ENCODE measurements around the gene GLIS1.
"Not testable (repeated sequence)": the region's sequence is repeated elsewhere in the genome, so short reads cannot be mapped to it uniquely, and the experiment has no call there.

GLIS1 gene

DNA sequence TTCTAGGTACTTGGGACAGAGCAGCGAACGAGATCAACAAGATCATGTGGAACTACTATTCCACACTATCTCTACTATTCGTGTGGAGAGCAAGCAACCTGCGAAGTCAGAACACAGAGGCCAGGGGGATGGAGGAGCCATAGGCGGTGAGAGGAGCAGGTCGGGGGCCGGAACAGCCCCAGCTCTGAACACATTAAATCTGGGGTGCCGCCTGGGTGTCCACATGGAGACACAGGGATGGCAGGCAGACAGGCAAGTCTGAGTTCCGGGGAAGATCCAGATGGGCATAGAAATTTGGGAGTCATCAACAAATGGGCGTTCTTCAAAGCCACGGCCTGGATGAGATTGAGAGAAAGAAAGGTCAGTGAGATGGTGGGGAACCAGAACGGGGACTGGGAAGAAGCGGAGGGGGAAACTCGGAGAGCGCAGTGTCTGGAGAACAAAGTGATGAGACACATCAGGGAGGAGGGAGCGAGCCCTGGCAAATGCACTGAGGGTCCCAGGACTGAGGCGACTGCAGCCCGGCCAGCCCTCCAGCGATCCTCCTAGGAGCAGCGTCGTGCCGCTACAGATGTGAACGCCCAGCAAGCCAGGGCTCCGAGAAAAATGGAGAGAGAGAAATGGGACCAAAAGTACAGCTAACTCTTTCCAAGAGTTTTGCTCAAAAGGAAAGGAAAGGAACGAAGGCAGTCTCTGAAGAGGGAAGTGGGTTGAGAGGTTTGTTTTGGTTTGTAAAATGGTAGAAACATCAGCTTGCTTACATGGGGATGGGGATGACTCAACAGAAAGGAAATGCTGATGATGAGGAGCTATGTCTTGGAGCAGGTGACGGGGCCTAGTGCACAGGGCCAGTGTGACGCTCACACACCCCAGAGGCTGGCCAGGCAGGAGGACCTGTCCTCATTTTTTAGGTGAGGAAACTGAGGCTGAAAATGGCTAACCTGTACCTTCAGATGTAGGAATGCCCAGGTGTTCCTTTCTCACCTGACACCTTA, 84.5 kb downstream of the GLIS1 start:
- no peak for DNase-seq (ENCODE audit: low read depth)

GRCh38 chr1:53653631-53654030, 85.3 kb downstream of the GLIS1 start:
- DNase-seq (ENCODE audit: low read depth): no peak

- no peak for DNase-seq (ENCODE audit: low read depth)
Observed at GRCh38 chr1:53653200-53653575, 85.8 kb downstream of the GLIS1 start.

GRCh38 chr1:53652441-53653199, 86.3 kb downstream of the GLIS1 start:
- no peak for DNase-seq (ENCODE audit: low read depth)

DNA sequence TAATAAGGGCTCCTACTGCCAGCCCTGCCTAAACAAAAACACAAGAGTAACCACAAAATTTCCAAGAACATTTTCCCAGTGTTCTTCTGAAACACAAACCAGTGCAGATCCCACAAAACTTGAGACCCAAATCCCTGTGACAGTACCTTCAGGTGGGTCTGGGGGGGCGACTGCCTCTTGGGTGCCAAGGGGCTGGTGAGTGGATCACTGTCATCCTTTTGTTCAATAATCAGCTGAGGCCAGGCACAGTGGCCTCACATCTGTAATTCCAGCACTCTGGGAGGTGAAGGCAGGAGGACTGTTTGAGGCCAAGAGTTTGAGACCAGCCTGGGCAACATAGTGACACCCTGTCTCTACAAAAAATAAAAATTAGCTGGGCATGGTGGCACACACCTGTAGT, 87.6 kb downstream of the GLIS1 start:
- no peak for DNase-seq (ENCODE audit: low read depth)

DNA sequence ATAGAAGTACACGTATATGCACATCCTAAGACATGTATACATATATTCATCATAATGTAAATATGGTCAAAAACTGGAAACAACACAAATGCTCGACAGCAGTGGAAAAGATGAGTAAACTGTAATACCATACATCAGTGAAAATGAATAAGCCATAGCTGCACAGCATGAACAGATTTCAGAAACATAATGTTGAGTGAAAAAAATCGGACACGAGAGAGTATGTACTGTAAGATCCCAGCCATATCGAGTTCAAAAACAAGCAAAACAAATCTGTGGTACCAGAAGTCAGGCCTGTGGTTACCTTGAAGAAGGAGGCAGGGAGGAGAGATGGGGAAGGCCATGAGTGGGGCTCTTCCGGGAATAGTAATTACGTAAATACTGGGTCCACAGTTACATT, 90.4 kb downstream of the GLIS1 start:
- DNase-seq (ENCODE audit: low read depth): no peak

DNA sequence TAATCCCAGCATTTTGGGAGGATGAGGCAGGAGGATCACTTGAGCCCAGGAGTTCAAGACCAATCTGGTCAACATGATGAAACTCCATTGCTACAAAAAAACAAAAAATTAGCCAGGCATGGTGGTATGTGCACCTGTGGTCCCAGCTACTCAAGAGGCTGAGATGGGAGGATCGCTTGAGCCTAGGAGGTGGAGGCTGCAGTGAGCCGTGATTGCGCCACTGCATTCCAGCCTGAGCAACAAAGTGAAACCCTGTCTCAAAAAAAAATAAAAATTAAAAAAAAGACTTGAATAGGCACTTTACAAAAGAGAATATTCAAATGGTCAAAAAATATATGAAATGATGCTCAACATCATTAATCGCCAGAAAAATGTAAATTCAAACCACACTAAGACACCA, 91.0 kb downstream of the GLIS1 start:
- not testable (repeated sequence) for DNase-seq (ENCODE audit: low read depth)

GRCh38 chr1:53646732-53647131, 92.2 kb downstream of the GLIS1 start:
- no peak for DNase-seq (ENCODE audit: low read depth)

DNA sequence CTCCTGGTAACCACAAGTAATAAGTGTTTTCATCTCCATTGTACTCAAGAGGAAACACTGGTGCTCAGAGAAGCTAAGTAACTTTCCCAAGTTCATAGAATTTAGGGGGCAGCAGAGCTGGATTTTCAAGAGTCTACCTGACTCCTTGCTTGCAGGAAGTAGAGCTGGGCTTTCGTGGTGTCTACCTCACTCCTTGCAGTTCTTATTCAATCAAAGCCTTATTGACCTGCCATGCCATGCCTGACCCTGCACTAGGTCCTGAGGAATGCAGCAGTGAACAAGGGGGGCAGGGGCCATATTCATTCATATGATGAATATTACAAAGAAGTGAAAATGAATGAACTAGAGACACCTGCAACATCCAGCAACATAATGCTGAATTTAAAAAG, 93.3 kb downstream of the GLIS1 start:
- DNase-seq (ENCODE audit: low read depth): no peak

DNA sequence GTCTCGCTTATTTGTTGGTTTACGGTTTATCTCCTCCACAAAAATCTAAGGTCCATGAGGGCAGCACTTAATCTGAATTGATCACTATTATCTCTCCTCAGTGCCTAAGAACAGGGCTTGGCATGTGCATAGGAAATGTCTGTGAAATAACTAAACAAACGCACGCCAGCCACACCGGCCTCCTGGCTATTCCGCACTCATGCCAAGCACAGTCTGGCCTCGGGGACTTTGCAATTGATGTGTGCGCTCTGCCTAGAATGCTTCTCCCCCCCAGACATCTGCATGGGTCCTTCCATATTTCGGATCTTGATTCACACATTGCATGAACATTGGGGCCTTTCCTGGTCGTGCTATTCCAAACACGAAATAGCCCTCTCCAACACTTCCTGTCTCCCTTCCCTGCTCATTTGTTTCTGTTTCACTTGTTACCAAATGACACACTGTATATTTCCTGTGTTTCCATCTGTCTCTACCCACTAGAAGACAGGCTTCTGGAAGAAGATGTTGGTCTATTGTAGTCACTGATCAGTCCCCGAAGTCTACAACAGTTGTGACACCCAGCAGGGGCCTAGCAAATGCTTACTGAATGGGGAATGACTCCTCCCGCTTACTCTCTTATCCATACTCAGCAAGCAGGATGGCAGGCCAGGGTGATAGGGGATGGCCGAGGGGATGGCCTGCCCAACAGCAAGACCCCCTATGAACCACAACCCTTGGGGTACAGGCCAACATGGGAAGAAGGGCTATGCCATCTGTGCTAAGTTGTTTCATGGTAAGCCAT, 93.9 kb downstream of the GLIS1 start:
- no peak for DNase-seq (ENCODE audit: low read depth)

- no peak for DNase-seq (ENCODE audit: low read depth)
Observed at GRCh38 chr1:53644496-53644895, 94.5 kb downstream of the GLIS1 start.

DNA sequence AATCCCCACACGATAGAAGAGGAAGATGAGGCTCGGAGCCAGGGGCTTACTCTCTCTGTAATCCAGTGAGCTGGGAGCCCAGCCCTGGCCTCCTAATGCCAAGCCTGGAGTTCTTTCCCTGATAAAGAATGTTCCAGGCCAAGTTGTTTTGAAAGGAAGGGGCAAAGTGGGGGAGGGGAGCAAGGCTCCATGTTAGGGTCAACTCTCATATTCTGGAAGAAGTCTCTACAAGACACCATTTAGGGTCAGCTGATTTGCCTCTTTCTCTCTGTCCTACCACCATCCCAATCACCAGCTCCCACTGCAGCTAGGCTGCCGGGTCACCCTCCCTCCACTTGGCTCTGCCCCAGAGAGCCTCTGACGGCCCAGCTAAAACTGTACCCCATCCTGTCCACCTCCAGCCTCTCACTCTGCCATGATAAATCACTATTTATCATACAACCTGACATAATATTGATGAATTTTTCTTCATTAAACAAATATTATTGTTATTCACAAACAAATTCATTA, 95.0 kb downstream of the GLIS1 start:
- no peak for DNase-seq (ENCODE audit: low read depth)

DNA sequence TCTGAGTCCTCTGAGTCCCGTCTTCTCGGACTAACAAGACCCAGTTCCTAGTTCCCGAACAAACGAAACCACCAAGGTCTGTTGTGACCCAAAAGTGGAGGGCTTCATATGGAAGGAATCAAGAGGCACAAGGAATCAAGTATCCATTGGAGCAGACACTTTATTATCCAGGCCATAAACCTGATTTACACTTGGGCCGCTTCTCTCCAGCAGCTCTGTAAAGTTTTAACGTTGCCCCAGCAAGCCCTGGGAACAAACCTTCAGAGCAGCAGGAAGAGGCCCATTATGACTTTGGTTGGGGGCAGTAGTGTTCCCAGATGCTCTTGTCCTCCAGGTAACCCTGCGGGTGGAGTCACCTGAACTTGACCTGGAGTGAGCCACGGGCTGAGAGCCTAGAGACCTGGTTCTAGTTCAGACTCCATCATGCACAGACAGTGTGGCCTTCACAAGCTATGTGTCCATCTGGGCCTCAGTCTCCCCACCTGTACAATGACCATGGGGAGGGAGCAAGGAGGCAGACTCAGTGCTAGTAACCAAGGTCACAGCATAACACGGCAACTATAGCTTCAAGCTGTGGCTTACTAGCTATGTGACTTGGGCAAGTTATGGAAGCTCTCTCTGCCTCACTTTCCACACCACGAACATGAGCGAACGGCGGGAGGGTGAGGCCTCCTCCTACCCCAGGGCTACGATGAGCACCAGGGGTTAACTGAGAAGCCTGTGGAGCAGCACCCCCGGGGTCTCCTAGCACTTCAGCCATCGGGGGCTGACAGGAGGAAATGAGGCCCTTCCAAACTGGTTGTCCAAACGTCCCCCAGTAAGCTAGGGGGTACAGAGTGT, 95.7 kb downstream of the GLIS1 start:
- DNase-seq (ENCODE audit: low read depth): no peak

- no peak for DNase-seq (ENCODE audit: low read depth)
Observed at GRCh38 chr1:53642607-53643006, 96.4 kb downstream of the GLIS1 start.

DNA sequence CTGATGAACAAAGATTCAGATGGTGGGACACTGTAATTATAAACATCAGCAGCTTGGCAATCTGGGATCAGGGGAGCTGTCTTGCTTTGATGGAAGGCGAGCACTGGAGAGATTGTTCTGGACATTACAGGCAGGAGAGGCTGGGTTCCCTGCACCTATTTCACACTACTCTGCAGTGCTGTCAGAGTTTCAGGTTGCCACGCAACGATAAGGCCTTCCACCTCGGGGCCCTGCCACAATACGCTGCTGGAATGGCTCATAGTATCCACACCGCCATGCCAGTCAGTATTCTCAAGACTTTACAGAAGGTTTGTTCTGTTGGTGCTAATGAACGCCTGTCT, 96.8 kb downstream of the GLIS1 start:
- no peak for DNase-seq (ENCODE audit: low read depth)

GRCh38 chr1:53641481-53642214, 97.3 kb downstream of the GLIS1 start:
- no peak for DNase-seq (ENCODE audit: low read depth)

- DNase-seq (ENCODE audit: low read depth): no peak
Observed at GRCh38 chr1:53640701-53641075, 98.3 kb downstream of the GLIS1 start.

GRCh38 chr1:53639996-53640700, 98.8 kb downstream of the GLIS1 start:
- no peak for DNase-seq (ENCODE audit: low read depth)

DNA sequence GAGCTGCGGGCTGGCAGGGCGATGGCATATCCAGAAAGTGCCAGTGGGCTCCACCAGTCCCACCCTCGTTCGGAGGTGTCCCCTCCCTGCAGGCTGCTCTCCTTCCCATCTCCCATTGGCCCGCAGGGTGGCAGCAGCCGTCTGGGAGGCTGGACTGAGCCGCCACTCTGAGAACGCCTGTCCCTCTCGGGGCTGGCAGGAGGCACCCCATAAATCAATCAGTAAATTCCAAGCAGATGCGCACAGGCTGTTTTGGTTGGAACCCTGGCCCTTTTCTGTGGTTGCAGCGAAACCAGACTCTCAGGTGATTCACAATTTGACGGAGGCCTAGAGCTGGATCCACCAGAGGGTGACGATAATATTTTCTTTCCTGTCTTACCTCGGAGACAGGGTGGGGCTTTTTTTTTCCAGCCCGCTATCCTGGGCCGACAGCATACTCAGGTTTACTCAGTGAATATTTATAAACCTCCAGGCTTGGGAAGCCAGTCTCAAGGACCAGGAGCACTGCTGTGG, 99.7 kb downstream of the GLIS1 start:
- peak; percentile 54 for DNase-seq (ENCODE audit: low read depth)
